Fibroblast of pulmonary artery (primary cell): ENCODE measurements around the gene ZBTB7B.

Experiments
- DNase-seq: peaks from one replicate; pipeline ENCODE4 v3.0.0-alpha.2; 2010; ENCODE audit warnings: low read depth
- H3K4me3 ChIP-seq: replicated peaks from 2 replicates; pipeline ENCODE4 v1.5.1; 2011; ENCODE audit warnings: low read depth, mild to moderate bottlenecking, control low read depth, low read length, moderate library complexity
- CTCF ChIP-seq: IDR thresholded peaks from 2 replicates; pipeline ENCODE4 v1.5.1; 2011; ENCODE audit warnings: mild to moderate bottlenecking, control low read depth, low read length, inconsistent platforms; ENCODE audit errors: missing control alignments

Gene ZBTB7B

GRCh38 chr1:155001425-155001674, 1.3 kb upstream of the ZBTB7B start:
- TF ChIP-seq CTCF, result no peak
- H3K4me3 ChIP-seq, result peak overlapping the region; percentile 90
- DNase-seq, result peak; percentile 27

- peak; percentile 99 for DNase-seq
- H3K4me3 ChIP-seq, result peak overlapping the region; percentile 90
- peak; percentile 45 for TF ChIP-seq CTCF
Observed at GRCh38 chr1:155001675-155002463, 733 bp upstream of the ZBTB7B start.

GRCh38 chr1:155003227-155003765, 694 bp downstream of the ZBTB7B start:
- DNase-seq, result no peak
- TF ChIP-seq CTCF, result no peak
- H3K4me3 ChIP-seq, result peak overlapping the region; percentile 90

GRCh38 chr1:155003766-155004351, 1.3 kb downstream of the ZBTB7B start:
- DNase-seq, result no peak
- peak overlapping the region; percentile 90 for H3K4me3 ChIP-seq

DNA sequence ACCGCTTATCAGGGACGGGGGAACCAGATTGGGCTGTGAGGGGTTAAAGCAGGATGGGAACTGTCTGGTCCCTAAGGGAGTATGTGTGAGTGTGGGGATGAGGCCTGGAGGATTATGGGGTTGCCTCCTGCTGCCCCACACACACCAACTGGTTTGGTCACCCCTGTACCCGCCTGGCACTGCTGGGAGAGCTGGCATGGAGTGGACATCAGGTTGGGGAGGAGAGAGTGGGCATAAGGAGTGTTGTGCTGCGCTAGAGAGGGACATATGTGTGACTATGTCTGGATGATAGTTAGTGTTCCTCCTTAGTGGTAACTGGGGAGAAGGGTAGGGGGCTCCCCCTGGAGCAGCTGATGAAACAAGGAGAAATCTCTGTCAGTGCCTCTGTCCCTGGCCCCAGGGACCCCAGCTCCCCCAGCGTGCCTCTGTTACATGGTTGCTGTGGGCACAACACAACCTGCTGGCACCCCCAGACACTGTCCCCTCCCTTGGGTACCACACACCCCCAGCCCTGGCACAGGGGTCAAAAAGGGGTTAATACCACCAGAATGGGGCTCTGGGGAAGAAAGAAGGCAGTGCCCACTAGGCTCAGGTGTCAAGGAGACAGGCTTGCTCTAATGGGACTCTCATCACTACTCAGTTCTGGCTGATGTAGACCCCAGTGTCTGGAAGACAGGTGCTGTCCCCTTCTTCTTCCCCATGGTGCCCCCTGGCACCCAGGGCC, 1.9 kb downstream of the ZBTB7B start:
- no peak for DNase-seq

More at GRCh38 chr1:155003766-155004351, 1.3 kb downstream of the ZBTB7B start:
- no peak for TF ChIP-seq CTCF

More for the DNA sequence above, 1.9 kb downstream of the ZBTB7B start:
- H3K4me3 ChIP-seq, result peak overlapping the region; percentile 90
- no peak for TF ChIP-seq CTCF
